ENCODE results near the gene AGAP2. TPM values are rescaled to one million over a fixed set of nuclear protein-coding genes. Genes with fewer than 3 reads are reported as not detected.

Gene AGAP2
- total RNA-seq, 4 donors from 2014 or later, result 1.1 to 5.7 (median 2.5) TPM

- Histone ChIP-seq H3K9me3 (no peaks in the 10 kb centered on the region), H3K4me3 (no peak overlapping the region), H3K36me3 (peaks cover 0 to 32% (median 6%) of the 10 kb centered on the region in 3 donors), H3K4me1 (peaks cover 0 to 25% (median 13%) of the 10 kb centered on the region in 4 donors), H3K27me3 (peaks cover 0 to 13% of the 10 kb centered on the region in 2 donors), H3K27ac (no peak overlapping the region)
- TF ChIP-seq CTCF (IDR thresholded peaks at IDR 0.05) (no peak), POLR2A (IDR thresholded peaks at IDR 0.05) (no peak), EP300 (IDR thresholded peaks at IDR 0.05) (no peak)
- no peak for DNase-seq (ENCODE audit: low spot score in 2 of 2)
- WGBS, 2 donors, result 87 to 91% methylated on average over 22 to 23 of the region's 25 CpGs
These were observed 20.2 kb upstream of the AGAP2 start for GRCh38 chr12:57758552-57759359.

GRCh38 chr12:57757771-57758170, 19.2 kb upstream of the AGAP2 start:
- WGBS, 2 donors, result 88 to 89% methylated on average over 4 of the region's 4 CpGs
- Histone ChIP-seq H3K4me1 (peaks cover 0 to 34% (median 13%) of the 10 kb centered on the region in 4 donors), H3K27me3 (peaks cover 0 to 3% of the 10 kb centered on the region in 2 donors), H3K27ac (no peak overlapping the region), H3K4me3 (no peak overlapping the region), H3K9me3 (no peaks in the 10 kb centered on the region), H3K36me3 (peaks cover 0 to 32% (median 6%) of the 10 kb centered on the region in 3 donors)
- DNase-seq (ENCODE audit: low spot score in 2 of 2), result no peak
- no peak for TF ChIP-seq POLR2A (IDR thresholded peaks at IDR 0.05)
- no peak for TF ChIP-seq CTCF (IDR thresholded peaks at IDR 0.05)
- no peak for TF ChIP-seq EP300 (IDR thresholded peaks at IDR 0.05)

GRCh38 chr12:57756406-57757341, 18.1 kb upstream of the AGAP2 start:
- Histone ChIP-seq H3K27me3 (no peaks in the 10 kb centered on the region), H3K4me1 (peaks cover 0 to 36% (median 13%) of the 10 kb centered on the region in 4 donors), H3K27ac (peak overlapping the region in 2 of 4 donors; percentile 58 to 86), H3K4me3 (peak overlapping the region; percentile 57 to 90 (median 70)), H3K9me3 (no peaks in the 10 kb centered on the region), H3K36me3 (peaks cover 0 to 32% (median 6%) of the 10 kb centered on the region in 3 donors)
- DNase-seq (ENCODE audit: low spot score in 2 of 2), result no peak
- TF ChIP-seq POLR2A (IDR thresholded peaks at IDR 0.05) (no peak), CTCF (IDR thresholded peaks at IDR 0.05) (peak; percentile 37 to 59 (median 46)), EP300 (IDR thresholded peaks at IDR 0.05) (no peak)
- WGBS, 2 donors, result 46 to 47% methylated on average over 22 of the region's 22 CpGs

- H3K36me3 ChIP-seq, result peaks cover 0 to 30% (median 6%) of the 10 kb centered on the region in 3 donors
- no peak for TF ChIP-seq CTCF (IDR thresholded peaks at IDR 0.05)
- TF ChIP-seq EP300 (IDR thresholded peaks at IDR 0.05), result no peak
- no peak for TF ChIP-seq POLR2A (IDR thresholded peaks at IDR 0.05)
- DNase-seq (ENCODE audit: low spot score in 2 of 2), result no peak
- 3 to 16% methylated on average over 4 to 52 of the region's 76 CpGs for WGBS, 2 donors
- H3K4me1 ChIP-seq, result peaks cover 0 to 45% (median 20%) of the 10 kb centered on the region in 4 donors
- H3K27ac ChIP-seq, result peak overlapping the region; percentile 37 to 86 (median 70)
- H3K27me3 ChIP-seq, result no peaks in the 10 kb centered on the region
- H3K9me3 ChIP-seq, result no peaks in the 10 kb centered on the region
- H3K4me3 ChIP-seq, result peak overlapping the region; percentile 57 to 90 (median 70)
These were observed 17.2 kb upstream of the AGAP2 start for GRCh38 chr12:57755454-57756372.

Data from tibial nerve (tissue), 4 donors.